Measurements from ENCODE around the gene HYAL2.

Gene HYAL2

GRCh38 chr3:50347187-50347813, 24.8 kb upstream of the HYAL2 start:
- H3K9ac ChIP-seq: no peak overlapping the region
- H3K36me3 ChIP-seq (ENCODE audit: control insufficient read depth, insufficient read depth, low read length): no peaks in the 10 kb centered on the region
- no peaks in the 10 kb centered on the region for H3K27me3 ChIP-seq (ENCODE audit: control insufficient read depth, insufficient read depth, low read length)
- peaks cover 21% of the 10 kb centered on the region for H3K79me2 ChIP-seq
- peak; percentile 65 for TF ChIP-seq CTCF (IDR thresholded peaks at IDR 0.05)
- H2AFZ ChIP-seq: no peak overlapping the region
- peaks cover 41% of the 10 kb centered on the region for H3K4me1 ChIP-seq
- no peak overlapping the region for H3K4me2 ChIP-seq (ENCODE audit: low read length)
- no peak overlapping the region for H3K4me3 ChIP-seq (ENCODE audit: low read depth, low read length)
- no peak overlapping the region for H3K27ac ChIP-seq
- no peaks in the 10 kb centered on the region for H3K9me3 ChIP-seq (ENCODE audit: control insufficient read depth, low read length)

GRCh38 chr3:50345586-50346234, 23.2 kb upstream of the HYAL2 start, which contains the start of gene ZMYND10:
ZMYND10 (minus strand) TSS chr3:50345732; CDS start chr3:50345579, 153 bp downstream.
- Histone ChIP-seq H3K27ac (no peak within 1 kb of the TSS), H3K9ac (no peak within 1 kb of the TSS), H3K4me1 (peaks cover 33% of the 10 kb centered on the region), H3K9me3 (ENCODE audit: control insufficient read depth, low read length) (no peaks in the 10 kb centered on the region), H3K4me3 (ENCODE audit: low read depth, low read length) (peak within 1 kb of the TSS; percentile 64), H2AFZ (peak within 1 kb of the TSS; percentile 92), H3K79me2 (peaks cover 11% of the 10 kb centered on the region), H3K27me3 (ENCODE audit: control insufficient read depth, insufficient read depth, low read length) (no peaks in the 10 kb centered on the region), H3K4me2 (ENCODE audit: low read length) (peak within 1 kb of the TSS; percentile 98), H3K36me3 (ENCODE audit: control insufficient read depth, insufficient read depth, low read length) (no peaks in the 10 kb centered on the region)
- no peak for TF ChIP-seq CTCF (IDR thresholded peaks at IDR 0.05)

GRCh38 chr3:50345008-50345407, 22.5 kb upstream of the HYAL2 start:
- TF ChIP-seq CTCF (IDR thresholded peaks at IDR 0.05): no peak
- no peak overlapping the region for H3K27ac ChIP-seq
- H3K9me3 ChIP-seq (ENCODE audit: control insufficient read depth, low read length): no peaks in the 10 kb centered on the region
- H3K36me3 ChIP-seq (ENCODE audit: control insufficient read depth, insufficient read depth, low read length): no peaks in the 10 kb centered on the region
- peak overlapping the region; percentile 98 for H3K4me2 ChIP-seq (ENCODE audit: low read length)
- peaks cover 9% of the 10 kb centered on the region for H3K79me2 ChIP-seq
- H3K4me1 ChIP-seq: peaks cover 31% of the 10 kb centered on the region
- H3K27me3 ChIP-seq (ENCODE audit: control insufficient read depth, insufficient read depth, low read length): no peaks in the 10 kb centered on the region
- H3K4me3 ChIP-seq (ENCODE audit: low read depth, low read length): peak overlapping the region; percentile 64
- H2AFZ ChIP-seq: peak overlapping the region; percentile 92
- no peak overlapping the region for H3K9ac ChIP-seq

- Histone ChIP-seq H3K4me3 (ENCODE audit: low read depth, low read length) (no peak overlapping the region), H3K36me3 (ENCODE audit: control insufficient read depth, insufficient read depth, low read length) (no peaks in the 10 kb centered on the region), H3K4me1 (peaks cover 22% of the 10 kb centered on the region), H3K4me2 (ENCODE audit: low read length) (no peak overlapping the region), H3K27me3 (ENCODE audit: control insufficient read depth, insufficient read depth, low read length) (no peaks in the 10 kb centered on the region), H3K27ac (peak overlapping the region; percentile 49), H3K79me2 (no peaks in the 10 kb centered on the region), H3K9me3 (ENCODE audit: control insufficient read depth, low read length) (no peaks in the 10 kb centered on the region), H2AFZ (peak overlapping the region; percentile 63), H3K9ac (no peak overlapping the region)
- no peak for TF ChIP-seq CTCF (IDR thresholded peaks at IDR 0.05)
Measured at GRCh38 chr3:50342813-50343633, 20.5 kb upstream of the HYAL2 start.

All from parathyroid adenoma (tissue), 2 donors.